Measurements from ENCODE around the gene CACNA1D. TPM values are rescaled to one million over a fixed set of nuclear protein-coding genes. Genes with fewer than 3 reads are reported as not detected.
"Not testable (repeated sequence)": the region's sequence is repeated elsewhere in the genome, so short reads cannot be mapped to it uniquely, and the experiment has no call there.

CACNA1D gene
- total RNA-seq, result 6.3 and 8.1 TPM in 2 replicates
- long read RNA-seq, partial matches to known transcripts, result 0 of 2 reads
- long read RNA-seq, other reads (novel, unspliced or antisense), result 2 of 2 reads

DNA sequence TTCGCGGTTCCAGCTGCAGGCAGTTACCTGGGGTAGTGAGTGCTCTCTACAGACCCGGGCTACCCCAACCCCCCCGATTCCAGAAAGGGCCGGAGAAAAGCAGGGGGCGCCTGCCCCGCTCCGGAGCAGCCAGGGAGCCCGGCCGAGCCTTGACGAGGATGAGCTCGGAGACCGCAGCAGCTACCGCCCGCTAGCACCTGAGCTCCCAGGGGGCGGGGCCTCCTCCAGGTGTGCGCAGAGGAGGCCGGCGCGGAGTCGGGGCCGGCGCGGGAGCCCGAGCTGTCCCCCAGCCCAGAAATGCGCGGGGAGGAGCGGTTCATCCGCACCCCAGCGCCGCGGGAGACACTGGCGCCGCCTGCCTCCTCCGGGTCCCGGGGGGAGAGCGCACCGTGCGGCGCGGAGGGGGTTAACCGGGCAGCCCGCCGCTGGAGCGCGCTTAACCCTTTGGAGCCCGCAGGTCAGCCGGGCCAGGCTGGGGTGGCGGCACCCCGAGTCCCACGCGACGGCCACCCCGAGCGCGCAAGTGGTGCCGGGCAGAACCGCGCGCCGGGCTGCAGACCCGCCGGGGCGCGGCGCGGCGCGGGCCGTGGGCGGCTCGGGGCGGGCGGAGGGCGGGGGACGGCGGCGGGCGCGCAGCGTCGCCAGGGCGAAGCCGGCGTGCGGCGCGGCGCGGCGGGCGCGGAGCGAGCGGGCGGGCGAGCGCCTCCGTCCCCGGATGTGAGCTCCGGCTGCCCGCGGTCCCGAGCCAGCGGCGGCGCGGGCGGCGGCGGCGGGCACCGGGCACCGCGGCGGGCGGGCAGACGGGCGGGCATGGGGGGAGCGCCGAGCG is at the start of gene CACNA1D:
Gene CACNA1D, plus strand, starts transcription at position 649 of the 829 bp plus-strand sequence. CDS start 556 bp downstream, outside the sequence.
- H3K27me3 Mint-ChIP-seq, result peaks cover 43% of the 10 kb centered on the region
- peaks cover 28% of the 10 kb centered on the region for H3K4me1 Mint-ChIP-seq (ENCODE audit: low read depth)
- H3K36me3 Mint-ChIP-seq (ENCODE audit: insufficient read depth), result no peaks in the 10 kb centered on the region
- TF ChIP-seq CTCF (IDR thresholded peaks at IDR 0.05; ENCODE audit: unreplicated experiment), result no peak
- peak within 1 kb of the TSS; percentile 73 for H3K4me3 Mint-ChIP-seq (ENCODE audit: low read depth)
- peak within 1 kb of the TSS; percentile 38 for H3K27ac Mint-ChIP-seq
- DNase-seq (ENCODE audit: low spot score, unreplicated experiment), result peak; percentile 68
- H3K9me3 Mint-ChIP-seq (ENCODE audit: low read depth), result no peaks in the 10 kb centered on the region

- no peaks in the 10 kb centered on the region for H3K27me3 Mint-ChIP-seq
- no peak overlapping the region for H3K27ac Mint-ChIP-seq
- no peaks in the 10 kb centered on the region for H3K36me3 Mint-ChIP-seq (ENCODE audit: insufficient read depth)
- peaks cover 2% of the 10 kb centered on the region for H3K4me1 Mint-ChIP-seq (ENCODE audit: low read depth)
- no peak for TF ChIP-seq CTCF (IDR thresholded peaks at IDR 0.05; ENCODE audit: unreplicated experiment)
- H3K9me3 Mint-ChIP-seq (ENCODE audit: low read depth), result no peaks in the 10 kb centered on the region
- H3K4me3 Mint-ChIP-seq (ENCODE audit: low read depth), result no peak overlapping the region
- no peak for DNase-seq (ENCODE audit: low spot score, unreplicated experiment)
Measured at GRCh38 chr3:53457068-53457467, 37.3 kb upstream of the CACNA1D start.

- H3K36me3 Mint-ChIP-seq (ENCODE audit: insufficient read depth), result no peaks in the 10 kb centered on the region
- peaks cover 2% of the 10 kb centered on the region for H3K4me1 Mint-ChIP-seq (ENCODE audit: low read depth)
- no peak overlapping the region for H3K4me3 Mint-ChIP-seq (ENCODE audit: low read depth)
- no peak for TF ChIP-seq CTCF (IDR thresholded peaks at IDR 0.05; ENCODE audit: unreplicated experiment)
- no peak overlapping the region for H3K27ac Mint-ChIP-seq
- no peaks in the 10 kb centered on the region for H3K27me3 Mint-ChIP-seq
- DNase-seq (ENCODE audit: low spot score, unreplicated experiment), result no peak
- peaks cover 7% of the 10 kb centered on the region for H3K9me3 Mint-ChIP-seq (ENCODE audit: low read depth)
Measured at GRCh38 chr3:53460326-53460725, 34.1 kb upstream of the CACNA1D start.

GRCh38 chr3:53464424-53464823 is 30.0 kb upstream of the CACNA1D start:
- no peak overlapping the region for H3K4me3 Mint-ChIP-seq (ENCODE audit: low read depth)
- no peak for TF ChIP-seq CTCF (IDR thresholded peaks at IDR 0.05; ENCODE audit: unreplicated experiment)
- H3K36me3 Mint-ChIP-seq (ENCODE audit: insufficient read depth), result no peaks in the 10 kb centered on the region
- no peak for DNase-seq (ENCODE audit: low spot score, unreplicated experiment)
- H3K27ac Mint-ChIP-seq, result no peak overlapping the region
- H3K27me3 Mint-ChIP-seq, result peaks cover 4% of the 10 kb centered on the region
- H3K9me3 Mint-ChIP-seq (ENCODE audit: low read depth), result peaks cover 10% of the 10 kb centered on the region
- peaks cover 2% of the 10 kb centered on the region for H3K4me1 Mint-ChIP-seq (ENCODE audit: low read depth)

GRCh38 chr3:53469758-53470157 is 24.7 kb upstream of the CACNA1D start:
- not testable (repeated sequence) for H3K4me3 Mint-ChIP-seq (ENCODE audit: low read depth); H3K36me3 Mint-ChIP-seq (ENCODE audit: insufficient read depth); H3K4me1 Mint-ChIP-seq (ENCODE audit: low read depth); H3K27me3 Mint-ChIP-seq; DNase-seq (ENCODE audit: low spot score, unreplicated experiment); H3K27ac Mint-ChIP-seq
- H3K9me3 Mint-ChIP-seq (ENCODE audit: low read depth), result peaks cover 14% of the 10 kb centered on the region

- TF ChIP-seq CTCF (IDR thresholded peaks at IDR 0.05; ENCODE audit: unreplicated experiment), result no peak
- H3K27me3 Mint-ChIP-seq, result no peaks in the 10 kb centered on the region
- DNase-seq (ENCODE audit: low spot score, unreplicated experiment), result no peak
- H3K4me1 Mint-ChIP-seq (ENCODE audit: low read depth), result peaks cover 7% of the 10 kb centered on the region
- H3K4me3 Mint-ChIP-seq (ENCODE audit: low read depth), result no peak overlapping the region
- H3K27ac Mint-ChIP-seq, result no peak overlapping the region
- H3K9me3 Mint-ChIP-seq (ENCODE audit: low read depth), result peaks cover 14% of the 10 kb centered on the region
- peaks cover 1% of the 10 kb centered on the region for H3K36me3 Mint-ChIP-seq (ENCODE audit: insufficient read depth)
Measured at GRCh38 chr3:53473422-53473821, 21.0 kb upstream of the CACNA1D start.

GRCh38 chr3:53476372-53476771 is 18.0 kb upstream of the CACNA1D start:
- H3K36me3 Mint-ChIP-seq (ENCODE audit: insufficient read depth); DNase-seq (ENCODE audit: low spot score, unreplicated experiment); H3K4me3 Mint-ChIP-seq (ENCODE audit: low read depth); H3K9me3 Mint-ChIP-seq (ENCODE audit: low read depth); H3K27me3 Mint-ChIP-seq; H3K27ac Mint-ChIP-seq: not testable (repeated sequence)
- peaks cover 13% of the 10 kb centered on the region for H3K4me1 Mint-ChIP-seq (ENCODE audit: low read depth)

- H3K4me1 Mint-ChIP-seq (ENCODE audit: low read depth), result peaks cover 13% of the 10 kb centered on the region
- not testable (repeated sequence) for H3K27ac Mint-ChIP-seq; H3K4me3 Mint-ChIP-seq (ENCODE audit: low read depth); H3K27me3 Mint-ChIP-seq; H3K36me3 Mint-ChIP-seq (ENCODE audit: insufficient read depth); H3K9me3 Mint-ChIP-seq (ENCODE audit: low read depth); DNase-seq (ENCODE audit: low spot score, unreplicated experiment)
Measured at GRCh38 chr3:53477689-53478088, 16.7 kb upstream of the CACNA1D start.

Measured in progenitor cell of endocrine pancreas (in vitro differentiated cells).